GM19463 (cell line): ENCODE results near the gene C11orf68.
"Not testable (repeated sequence)": the region's sequence is repeated elsewhere in the genome, so short reads cannot be mapped to it uniquely, and the experiment has no call there.

Experiments
- ATAC-seq: cut with Tn5 transposase; IDR thresholded peaks from one replicate; pipeline ENCODE4 v1.9.1; 2021; ENCODE audit warnings: mild to moderate bottlenecking, moderate library complexity; ENCODE audit not compliant: unreplicated experiment

The C11orf68 gene

DNA sequence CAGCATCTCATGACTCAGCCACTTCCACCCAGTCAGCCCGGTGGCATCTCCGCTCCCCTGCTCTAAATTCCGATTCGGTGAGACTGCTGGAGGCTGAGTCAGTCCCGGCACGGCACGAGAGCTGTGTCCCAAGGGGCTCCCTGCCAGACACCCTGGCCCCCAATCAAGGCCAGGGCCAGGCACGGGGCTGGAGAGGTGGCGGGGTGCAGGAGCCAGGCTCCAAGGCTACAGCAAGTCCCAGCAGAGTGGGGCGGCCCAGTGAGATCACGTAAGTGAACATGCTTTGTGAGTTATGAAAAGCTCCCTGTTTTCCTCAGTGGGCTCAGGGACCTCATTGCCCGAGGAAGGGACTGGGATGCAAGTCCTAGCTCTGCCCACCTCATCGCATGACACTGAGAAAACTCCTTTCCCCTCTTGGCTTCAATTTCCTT, 3.0 kb downstream of the C11orf68 start:
- no peak for ATAC-seq

DNA sequence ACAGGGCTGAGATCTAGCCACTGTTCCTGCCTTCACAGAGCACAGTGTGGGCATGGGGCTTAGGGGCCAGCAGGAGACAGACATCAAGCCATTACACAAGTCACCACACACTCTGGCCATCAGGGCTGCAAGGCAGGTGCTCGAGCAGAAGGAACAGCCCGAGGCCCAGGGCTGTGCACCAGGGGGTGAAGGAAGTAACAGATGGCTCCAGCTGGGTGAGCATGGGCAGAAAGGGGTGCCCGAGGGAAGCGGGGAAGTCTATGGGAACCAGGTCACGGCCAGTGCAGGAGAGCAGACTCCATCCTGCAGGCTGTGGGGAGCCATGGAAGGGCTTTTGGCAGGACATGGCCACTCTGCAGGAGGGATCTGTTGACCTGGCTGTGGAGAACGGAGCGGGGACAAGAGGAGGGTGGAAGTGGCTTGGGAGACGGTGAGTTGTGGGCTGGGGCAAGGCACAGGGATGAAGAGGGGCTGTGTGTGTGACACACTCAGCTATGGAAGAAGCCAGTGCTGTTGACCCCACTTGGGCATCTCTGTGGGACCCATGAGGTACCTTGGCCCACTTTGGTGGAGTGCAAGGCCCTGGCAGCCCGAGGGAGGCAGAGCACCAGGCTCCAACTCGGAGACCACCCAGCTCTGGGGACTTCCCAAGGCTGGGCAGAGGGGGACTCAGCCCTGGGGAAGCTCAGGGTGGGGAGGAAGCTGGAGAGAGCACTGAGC, 3.6 kb downstream of the C11orf68 start:
- no peak for ATAC-seq

DNA sequence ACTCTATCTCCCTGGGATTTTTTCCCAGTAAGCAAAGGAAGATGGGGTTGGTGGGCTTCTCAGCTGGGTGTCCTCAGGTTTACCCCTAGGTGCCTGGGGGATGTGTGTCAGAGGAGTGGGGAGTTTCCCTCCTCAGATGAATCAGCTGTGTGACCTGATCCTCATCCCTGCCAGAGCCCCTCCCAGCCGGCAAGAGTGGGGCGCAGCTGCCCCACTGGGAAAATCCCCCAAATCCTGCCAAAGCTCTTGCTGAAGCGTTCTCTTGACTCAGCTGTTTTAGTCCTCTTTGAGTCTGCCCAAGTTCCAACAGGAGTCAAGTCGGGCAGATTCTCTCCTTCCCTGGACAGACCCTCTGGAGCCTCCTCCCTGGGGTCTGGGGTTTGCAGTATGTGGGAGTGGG, 6.0 kb downstream of the C11orf68 start:
- no peak for ATAC-seq

DNA sequence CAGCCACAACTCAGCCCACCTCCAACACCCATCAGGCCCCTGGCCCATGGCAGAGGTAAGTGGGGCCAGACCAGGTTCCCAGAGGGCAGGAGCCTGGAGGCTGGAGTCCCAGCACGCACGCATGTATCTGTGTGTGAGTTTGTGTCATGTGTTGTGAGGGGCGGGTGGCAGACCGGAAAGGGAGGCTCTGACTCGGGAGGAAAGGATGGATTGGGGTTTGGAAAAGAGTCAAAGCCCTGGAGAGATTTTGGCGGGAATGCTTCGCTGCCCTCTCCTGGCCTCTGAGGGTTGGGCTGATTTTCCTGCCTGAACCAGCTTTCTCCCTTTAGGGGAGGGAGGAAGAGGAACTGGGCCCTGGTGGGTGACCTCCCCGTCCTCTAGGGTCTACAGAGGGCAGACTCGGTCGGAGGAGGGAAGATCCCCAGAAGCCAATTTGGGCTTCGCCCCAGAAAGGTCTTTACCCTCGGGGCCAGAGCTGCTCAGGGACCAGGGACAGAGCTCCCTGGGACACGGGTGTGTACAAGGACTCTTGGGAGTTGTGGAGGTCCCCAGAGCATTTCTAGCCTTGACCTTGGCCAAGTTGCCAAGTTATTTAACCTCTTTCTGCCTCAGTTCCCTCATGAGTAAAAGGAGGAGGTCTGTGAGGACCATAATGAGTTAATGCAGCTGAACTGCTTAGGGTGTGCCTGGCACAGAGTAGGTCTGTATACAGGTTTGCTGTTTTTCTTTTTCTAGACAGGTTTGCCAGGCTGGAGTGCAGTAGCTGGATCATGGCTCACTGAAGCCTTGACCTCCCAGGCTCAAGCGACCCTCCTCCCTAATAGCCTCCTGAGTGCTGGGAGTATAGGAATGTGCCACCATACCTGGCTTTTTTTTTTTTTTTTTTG, 6.9 kb downstream of the C11orf68 start:
- ATAC-seq = no peak

DNA sequence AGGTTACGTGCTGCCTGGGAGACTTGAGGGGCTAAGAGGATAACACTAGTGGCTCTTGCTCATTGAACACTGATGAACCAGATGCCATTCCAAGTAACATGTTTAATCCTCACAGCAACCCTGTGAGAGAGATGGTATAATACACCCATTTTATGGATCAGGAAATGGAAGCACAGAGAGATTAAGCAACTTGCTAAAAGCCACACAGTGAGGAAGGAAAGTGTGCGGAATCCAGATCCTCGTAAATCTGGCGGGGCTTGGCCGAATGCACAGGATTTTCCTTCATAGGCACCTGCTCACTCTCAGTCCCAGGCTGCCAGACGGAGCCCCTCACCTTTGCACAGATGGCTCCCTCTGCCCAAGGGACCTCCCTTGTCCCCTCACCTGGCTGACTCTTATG, 11.0 kb downstream of the C11orf68 start:
- no peak for ATAC-seq

DNA sequence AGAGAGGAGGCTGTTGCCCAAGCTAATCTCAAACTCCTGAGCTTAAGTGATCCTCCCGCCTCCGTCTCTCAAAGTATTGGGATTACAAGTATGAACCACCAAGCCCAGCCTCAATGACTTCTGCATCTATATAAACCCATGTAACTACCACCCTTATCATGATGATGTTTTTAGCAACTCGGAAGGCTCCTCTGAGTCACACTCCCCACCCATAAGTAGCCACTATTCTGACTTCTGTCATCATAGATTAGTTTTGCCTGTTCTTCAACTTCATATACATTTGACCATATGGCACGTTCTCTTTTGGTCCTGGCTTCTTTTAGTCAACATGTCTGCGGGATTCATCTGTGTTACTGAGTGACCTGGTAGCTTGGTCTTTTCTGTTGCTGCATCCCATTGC, 12.3 kb downstream of the C11orf68 start:
- ATAC-seq = no peak

DNA sequence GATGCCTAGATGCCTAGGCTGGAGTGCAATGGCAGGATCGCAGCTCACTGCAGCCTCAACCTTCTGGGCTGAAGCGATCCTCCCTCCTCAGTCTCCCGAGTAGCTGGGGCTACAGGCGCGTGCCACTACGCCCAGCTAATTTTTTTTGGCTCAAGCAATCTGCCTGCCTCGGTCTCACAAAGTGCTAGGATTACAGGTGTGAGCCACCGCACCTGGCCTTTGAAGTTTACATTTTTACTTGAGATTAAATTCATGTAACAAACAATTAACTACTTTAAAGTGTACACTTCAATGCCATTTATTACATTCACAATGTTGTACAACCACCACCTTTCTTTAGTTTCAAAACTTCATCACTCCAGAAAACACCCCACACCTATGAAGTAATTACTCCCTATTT, 15.1 kb downstream of the C11orf68 start:
- no peak for ATAC-seq

DNA sequence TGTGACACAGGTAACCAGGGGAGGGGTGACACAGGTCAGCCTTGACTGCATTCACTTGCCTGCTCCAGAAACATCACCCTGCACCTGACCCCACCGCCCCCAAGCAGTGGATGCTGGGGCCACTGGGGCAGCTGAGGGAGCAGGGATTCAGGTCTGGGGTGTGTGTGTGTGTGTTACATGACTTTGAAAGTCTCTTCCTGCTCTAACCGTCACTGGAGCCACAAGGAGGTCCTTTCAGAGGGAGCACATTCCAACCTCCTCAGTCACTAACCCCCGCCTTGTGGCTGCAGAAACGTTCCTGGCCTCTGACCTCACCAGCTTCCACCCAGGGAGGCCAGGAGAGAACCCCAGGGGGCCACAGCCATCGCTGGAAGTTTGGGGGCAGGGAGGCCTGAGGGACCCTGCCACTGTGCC, 15.8 kb downstream of the C11orf68 start:
- ATAC-seq = no peak

DNA sequence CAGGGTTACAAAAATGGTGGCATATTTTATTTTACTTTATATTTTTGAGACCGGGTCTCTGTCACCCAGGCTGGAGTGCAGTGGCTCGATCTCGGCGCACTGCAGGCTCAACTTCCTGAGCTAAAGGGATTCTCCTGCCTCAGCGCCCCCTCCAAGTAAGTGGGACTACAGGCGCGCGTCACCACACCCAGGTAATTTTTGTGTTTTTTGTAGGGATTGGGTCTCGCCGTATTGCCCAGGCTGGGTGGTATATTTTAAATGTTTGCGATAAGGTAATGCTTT, 18.0 kb downstream of the C11orf68 start:
- ATAC-seq = no peak

DNA sequence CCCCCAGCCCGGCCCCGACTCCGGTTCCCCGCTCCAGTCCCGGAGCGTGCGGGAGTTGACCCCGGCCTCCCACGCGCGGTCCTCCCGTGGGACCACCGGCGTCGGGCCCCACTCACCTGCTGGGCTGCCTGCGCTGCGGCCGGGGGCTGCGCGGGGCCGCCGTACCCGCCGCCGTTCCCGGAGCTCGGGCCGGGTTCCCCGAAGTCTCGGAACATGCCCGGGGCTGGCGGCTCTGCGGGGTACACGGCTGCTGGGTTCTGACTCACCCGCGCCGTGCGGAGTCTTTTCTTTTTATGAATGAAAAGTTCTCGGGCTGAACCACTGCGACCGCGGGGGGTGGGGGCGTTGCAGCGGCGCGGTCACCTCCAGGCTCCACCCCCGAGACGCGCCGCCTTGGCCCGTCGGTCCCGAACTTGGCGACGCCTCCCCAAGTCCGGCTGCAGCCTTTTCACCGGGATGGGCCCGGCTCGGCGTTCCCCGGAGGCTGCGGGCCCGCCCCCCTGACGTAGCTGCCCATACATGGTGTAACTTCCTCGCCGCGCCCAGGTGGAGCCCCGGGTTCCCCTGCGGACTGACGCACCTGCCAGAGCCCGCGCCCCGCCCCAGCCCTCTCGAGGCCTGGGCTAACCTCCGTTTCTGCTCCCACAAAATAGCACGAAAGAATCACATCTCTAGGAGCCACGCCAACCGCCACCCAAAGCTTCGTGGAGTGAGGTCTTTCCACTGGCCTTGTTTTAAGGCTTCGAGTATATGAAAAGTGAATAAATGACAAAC, 18.6 kb downstream of the C11orf68 start, which contains the start of gene FOSL1:
TSS of gene FOSL1 (minus strand) at position 264 of the 774 bp plus-strand sequence. CDS start at position 215, 49 bp downstream.
- peak; percentile 87 for ATAC-seq

DNA sequence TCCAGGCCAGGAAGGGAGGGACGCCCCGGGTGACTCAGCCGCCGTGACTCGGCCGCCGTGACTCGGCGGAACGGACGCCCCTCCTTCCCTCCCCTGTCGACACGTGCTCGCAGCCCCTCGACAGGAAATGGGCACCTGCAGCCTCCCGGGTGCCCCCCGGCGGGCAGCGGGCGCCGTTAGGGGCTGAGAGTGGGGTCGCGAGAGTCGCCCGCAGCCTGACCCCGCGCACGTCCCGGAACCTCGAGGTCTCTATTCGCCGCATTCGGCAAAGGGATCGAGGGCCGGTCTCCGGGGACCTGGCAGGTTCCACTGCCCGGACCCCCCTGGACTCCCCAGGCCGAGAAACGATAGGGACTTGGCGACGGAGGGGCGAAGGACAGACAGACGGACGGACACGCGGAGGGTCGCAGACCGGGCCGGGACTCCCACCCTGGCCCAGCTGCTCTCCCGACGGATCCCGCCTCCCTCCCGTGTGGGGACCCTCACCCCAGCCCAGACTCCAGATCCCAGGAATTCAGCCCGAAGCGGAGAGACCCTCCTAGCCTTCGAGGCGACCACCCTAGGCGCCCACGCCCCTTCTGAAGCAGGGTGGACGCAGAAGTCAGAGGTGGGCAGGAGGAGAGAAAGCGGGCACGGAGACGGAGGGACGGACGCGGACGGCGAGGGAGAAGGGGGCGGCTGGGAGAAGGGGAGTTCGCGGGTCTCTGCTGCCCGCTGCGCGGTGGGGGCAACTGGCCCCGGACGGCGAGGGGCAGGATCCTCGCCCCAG, 19.3 kb downstream of the C11orf68 start:
- no peak for ATAC-seq

DNA sequence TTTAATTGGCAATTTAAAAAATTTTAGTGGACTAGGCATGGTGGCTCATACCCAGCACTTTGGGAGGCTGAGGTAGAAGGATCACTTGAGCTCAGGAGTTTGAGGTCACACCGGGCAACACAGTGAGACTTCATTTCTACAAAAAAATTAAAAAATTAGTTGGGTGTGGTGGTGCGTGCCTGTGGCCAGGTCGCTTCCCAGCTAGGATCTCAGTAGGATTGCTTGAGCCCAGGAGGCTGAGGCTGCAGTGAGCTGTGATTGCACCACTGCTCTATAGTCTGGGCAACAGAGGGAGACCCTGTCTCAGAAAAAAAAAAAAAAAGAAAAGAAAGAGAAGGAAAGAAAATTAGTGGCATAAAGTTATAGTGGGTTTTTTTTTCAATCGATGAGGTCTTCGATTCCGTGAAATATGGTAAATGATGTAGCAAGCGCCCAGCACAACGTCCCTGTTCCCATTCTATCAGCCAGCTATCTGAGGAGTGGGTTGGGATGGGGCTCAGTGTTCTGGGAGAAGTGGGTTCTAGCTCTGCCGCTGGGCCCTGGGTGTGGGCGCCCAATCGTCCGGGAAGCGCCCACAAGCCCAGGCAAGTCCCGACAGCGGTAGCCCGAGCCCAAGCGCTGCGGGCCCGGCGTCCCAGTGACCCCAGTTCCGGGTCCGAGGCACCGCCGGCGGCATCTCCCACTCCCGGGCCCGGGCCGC, 20.1 kb downstream of the C11orf68 start:
- no peak for ATAC-seq

DNA sequence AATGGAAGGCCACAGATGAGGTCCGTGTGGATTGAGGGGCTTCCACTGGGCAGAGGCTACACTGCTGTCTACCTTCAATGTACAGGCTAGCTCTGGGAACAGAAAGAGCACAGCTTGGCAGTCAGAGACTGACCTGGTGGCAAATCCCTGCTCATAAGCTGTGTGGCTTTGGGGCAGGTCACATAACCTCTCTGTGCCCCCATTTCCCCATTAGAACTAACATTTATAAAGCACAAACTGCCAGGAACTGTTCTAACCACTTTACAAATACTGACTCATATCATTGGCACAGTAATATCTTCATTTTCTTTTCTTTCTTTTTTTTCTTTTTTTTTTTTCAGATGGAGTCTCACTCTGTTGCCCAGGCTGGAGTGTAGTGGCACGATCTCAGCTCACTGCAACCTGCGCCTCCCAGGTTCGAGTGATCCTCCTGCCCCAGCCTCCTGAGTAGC, 21.8 kb downstream of the C11orf68 start:
- no peak for ATAC-seq

DNA sequence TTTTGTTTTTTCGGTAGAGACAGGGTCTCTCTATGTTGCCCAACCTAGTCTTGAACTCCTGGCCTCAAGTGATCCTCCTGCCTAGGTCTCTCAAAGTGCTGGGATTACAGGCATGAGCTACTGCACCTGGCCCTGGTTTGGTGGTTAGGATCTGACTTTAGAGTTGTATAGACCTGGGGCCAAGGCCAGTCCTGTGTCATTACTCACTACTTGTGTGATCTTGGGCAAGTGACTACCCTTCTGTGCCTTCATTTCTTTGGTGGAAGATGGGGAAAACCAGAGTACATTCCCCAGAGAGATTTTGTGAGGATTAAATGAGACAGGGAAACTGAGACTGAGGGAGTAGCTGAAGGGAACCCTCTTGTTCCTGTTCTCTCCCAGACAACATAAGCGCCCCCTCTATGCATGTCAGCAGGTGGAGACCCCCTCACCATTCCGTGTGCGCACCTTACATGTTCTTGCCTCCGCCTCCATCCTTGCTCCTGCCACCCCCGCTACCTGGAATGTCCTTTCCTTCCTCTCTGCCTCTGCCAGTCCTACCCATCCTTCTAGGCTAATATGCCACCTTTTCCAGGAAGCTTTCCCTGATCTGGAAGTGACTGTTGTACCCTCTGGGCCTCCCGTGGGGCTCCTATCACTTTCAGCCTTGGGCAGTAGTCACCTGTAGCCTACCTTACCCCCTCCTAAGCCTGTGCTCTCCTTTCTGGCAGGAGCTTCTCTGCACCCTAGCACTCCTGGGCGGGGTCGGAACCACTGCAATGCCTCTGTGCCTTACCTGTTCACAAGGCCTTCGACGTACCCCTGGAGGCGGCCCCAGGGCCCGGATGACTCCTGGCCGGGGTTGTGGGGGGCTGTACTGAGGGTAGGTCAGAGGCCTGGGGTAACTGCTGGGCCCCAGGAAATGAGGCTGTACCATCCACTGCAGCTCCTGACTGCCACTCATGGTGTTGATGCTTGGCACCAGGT, 22.5 kb downstream of the C11orf68 start:
- ATAC-seq = no peak

DNA sequence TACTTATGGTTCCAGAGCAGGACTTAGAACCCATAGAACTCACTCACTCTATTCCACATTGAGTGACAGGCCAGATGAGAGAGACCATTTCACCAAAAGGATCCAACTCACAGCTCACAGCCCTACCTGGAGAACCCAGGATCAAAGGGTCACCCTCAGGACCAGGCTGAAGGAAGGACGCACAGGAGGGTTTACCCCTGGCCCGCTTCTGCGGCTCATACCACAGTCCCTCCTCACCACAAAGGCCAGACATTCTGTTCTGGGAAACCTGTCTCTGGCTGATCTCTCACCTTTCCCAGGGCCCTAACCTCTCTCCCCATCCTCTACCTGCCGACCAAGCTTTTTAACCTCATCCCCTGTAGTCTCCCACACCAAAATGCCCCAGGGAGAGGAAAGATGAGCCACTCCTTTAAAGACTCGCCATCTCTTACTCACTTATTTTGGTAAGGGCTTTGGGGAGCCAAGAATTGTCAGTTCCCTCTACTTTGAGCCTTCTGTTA, 23.3 kb downstream of the C11orf68 start:
- no peak for ATAC-seq

DNA sequence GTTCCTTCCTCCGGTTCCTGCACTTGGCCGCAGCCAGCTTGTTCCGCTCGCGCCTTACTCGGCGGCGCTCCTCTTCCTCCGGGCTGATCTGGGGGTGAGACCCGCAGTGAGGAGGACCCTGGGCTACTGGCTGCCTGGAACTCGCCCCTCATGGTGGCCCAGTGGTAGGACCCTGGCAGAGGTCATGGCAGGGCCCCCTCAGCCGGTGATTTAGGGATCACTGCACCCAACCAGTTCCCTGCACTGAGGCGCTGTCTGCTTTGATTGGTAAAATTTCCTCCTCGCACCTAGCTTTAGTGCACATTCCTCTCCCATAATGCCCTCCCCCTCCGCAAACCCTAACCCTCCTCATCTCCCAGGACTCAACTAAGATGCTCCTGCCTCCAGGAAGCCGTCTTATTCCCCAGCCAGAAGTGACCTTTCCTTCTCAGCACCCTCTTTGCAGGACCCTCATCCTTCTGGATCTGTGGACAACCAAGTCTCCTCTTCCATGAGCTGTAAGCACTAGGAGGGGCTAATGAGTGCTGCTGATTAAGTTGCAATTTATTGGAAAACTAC, 24.7 kb downstream of the C11orf68 start:
- ATAC-seq = no peak

DNA sequence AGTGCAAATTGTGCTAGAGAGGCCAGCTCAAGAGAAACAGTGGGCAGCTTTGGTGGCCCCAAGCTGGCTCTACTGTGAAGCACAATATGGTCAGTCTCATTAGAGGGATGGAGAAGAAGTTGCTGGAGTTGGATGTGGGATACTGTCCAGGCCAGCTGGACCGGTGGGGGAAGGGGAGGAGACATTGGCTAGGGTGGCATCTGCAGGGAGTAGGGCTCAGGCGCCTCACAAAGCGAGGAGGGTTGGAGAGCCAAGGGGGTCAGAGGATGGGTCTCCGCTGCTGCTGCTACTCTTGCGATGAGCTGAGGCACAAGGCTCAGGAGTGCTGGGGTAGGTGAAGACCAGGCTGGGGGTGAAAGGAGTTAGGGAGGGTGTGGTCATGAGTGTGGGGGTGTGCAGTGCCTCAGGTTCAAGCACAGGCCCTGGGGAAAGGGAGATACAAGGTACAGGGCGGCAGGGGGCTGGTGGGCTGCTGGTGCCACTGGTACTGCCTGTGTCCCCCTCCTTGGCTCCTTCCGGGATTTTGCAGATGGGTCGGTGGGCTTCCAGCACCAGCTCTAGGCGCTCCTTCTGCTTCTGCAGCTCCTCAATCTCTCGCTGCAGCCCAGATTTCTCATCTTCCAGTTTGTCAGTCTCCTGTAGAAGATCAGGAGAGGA, 26.1 kb downstream of the C11orf68 start:
- no peak for ATAC-seq

DNA sequence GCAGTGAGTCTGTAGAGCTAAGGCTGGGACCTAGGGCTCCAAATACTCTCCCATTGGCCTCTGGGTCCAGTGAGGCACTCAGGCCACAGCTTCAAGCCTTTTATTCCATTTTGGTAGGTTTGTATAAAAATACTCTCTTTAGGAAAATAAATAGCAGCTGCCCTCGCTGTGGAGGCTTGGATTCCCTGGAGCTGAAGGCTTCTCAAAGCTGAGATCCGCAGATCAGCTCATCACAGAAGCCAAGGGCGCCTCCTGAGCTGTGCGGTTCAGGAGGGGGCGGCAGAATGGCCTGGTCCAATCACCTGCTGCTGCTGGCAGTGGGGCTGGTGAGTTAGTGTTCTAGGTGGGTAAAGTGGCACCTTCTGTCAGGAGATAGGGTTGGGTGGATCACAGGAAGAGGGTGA, 26.7 kb downstream of the C11orf68 start:
- not testable (repeated sequence) for ATAC-seq
